GM12892 (cell line): Measurements from ENCODE around the gene S100A14.

Experiments
- DNase-seq: peaks from one replicate; pipeline ENCODE4 v3.0.0; 2011; ENCODE audit not compliant: insufficient read length
- FAIRE-seq: peaks from 2 replicates; lab custom pipeline; 2011; peaks lifted over from hg19 to GRCh38; lab: Jason Lieb, UNC
- POLR2A ChIP-seq: IDR thresholded peaks from 2 replicates; pipeline ENCODE4 v1.6.1; 2011; ENCODE audit warnings: low read depth, low read length, control low read depth
- POLR2AphosphoS5 ChIP-seq: IDR thresholded peaks from 2 replicates; pipeline ENCODE4 v1.6.1; 2011; ENCODE audit warnings: low read depth, low read length, control low read depth
- TAF1 ChIP-seq: IDR thresholded peaks from 2 replicates; pipeline ENCODE4 v1.6.1; 2011; ENCODE audit warnings: low read depth, mild to moderate bottlenecking, control low read depth, low read length, borderline replicate concordance

The S100A14 gene

DNA sequence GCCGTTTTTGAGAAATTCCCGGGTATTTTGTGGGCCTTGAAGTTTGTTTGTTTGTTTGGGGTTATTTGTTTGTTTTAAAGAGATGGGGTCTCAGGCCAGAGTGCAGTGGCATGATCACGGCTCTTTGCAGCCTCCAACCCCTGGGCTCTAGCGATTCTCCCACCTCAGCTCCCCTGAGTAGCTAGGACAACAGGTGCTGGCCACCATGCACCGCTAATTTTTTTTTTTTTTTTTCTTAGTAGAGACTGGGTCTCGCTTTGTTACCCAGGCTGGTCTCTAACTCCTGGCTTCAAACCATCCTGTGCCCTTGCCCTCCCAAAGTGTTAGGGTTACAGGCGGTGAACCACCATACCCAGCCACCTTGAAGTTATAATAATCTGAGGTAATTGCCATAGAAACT, 19.7 kb upstream of the S100A14 start:
- no peak for TF ChIP-seq POLR2AphosphoS5
- TF ChIP-seq TAF1 = no peak
- no peak for TF ChIP-seq POLR2A
- no peak for DNase-seq
- FAIRE-seq = no peak

DNA sequence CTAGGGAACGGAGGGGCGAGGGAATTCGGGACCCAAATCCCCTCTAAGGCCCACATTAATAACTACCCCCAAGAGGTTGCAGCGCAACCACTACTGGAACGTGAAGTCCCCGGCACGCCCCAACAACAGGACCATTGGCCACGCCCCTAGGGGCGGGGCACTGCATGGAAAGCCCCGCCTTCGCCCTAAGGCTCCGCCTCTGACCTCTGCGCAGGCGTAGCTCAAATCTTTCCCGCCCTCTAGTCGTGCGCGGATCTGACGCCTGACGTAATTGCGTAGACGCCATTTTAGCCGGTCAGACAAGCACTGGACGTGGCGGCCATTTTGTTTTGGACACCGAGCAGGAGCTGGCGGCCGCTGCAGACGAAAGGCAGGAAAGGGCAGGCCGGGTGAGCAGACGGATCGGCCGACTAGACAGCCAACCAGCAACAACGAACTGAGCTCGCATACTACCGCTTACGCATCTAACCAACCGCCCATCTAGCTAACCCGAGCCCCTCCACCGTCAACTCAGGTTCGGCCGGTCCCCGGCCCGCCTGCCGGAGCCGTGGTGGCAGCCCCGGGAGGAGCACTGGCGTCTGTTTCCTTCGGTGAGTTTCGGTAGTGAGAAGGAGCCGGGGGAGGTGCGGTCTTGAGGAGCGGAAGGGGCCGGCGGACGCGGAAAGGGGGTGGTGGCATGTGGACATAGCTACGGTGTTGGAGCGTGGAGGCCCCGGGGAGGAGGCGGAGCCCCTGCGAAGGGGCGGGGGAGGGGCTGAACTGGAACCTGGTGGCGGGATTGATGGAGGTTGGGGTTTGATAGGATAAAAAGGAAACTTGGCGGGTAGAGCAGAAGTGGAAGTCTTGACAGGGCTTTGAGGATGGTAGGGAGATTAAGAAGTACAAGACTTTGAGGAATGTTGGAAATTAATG, 17.9 kb upstream of the S100A14 start, which contains the start of gene CHTOP:
CHTOP (plus strand) TSS at position 313 of the 912 bp plus-strand sequence. CDS start 2,523 bp downstream, outside the sequence.
- TF ChIP-seq TAF1 (peak; percentile 66), POLR2AphosphoS5 (peak; percentile 98), POLR2A (peak; percentile 99)
- DNase-seq = peak; percentile 97
- peak; percentile 94 for FAIRE-seq

DNA sequence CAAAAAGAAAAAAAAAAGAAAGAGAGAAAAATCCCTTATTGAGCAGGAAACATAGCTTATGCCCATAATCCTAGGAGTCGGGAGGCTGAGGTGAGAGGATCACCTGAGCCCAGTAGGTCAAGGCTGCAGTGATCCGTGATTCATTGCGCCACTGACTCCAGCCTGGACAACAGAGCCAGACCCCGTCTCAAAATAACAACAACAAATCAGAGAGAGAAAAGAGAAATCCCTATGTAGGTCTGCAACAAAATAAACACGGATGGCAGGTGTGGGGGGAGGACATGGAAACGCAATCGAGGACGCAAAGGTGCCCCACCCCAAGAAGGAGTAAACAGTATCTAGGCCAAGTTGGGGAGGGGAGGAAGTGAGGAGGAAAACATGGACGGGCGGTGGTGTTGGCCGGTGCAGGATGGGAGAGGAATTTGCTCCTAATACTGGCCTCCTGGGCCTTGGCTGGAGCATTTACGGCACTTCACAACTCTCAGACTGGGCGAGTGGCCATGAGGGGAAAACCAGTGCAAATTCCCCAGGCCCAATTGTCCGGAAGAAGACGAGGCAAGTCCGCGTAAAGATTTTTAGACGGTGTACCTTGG, 17.1 kb upstream of the S100A14 start:
- no peak for FAIRE-seq

DNA sequence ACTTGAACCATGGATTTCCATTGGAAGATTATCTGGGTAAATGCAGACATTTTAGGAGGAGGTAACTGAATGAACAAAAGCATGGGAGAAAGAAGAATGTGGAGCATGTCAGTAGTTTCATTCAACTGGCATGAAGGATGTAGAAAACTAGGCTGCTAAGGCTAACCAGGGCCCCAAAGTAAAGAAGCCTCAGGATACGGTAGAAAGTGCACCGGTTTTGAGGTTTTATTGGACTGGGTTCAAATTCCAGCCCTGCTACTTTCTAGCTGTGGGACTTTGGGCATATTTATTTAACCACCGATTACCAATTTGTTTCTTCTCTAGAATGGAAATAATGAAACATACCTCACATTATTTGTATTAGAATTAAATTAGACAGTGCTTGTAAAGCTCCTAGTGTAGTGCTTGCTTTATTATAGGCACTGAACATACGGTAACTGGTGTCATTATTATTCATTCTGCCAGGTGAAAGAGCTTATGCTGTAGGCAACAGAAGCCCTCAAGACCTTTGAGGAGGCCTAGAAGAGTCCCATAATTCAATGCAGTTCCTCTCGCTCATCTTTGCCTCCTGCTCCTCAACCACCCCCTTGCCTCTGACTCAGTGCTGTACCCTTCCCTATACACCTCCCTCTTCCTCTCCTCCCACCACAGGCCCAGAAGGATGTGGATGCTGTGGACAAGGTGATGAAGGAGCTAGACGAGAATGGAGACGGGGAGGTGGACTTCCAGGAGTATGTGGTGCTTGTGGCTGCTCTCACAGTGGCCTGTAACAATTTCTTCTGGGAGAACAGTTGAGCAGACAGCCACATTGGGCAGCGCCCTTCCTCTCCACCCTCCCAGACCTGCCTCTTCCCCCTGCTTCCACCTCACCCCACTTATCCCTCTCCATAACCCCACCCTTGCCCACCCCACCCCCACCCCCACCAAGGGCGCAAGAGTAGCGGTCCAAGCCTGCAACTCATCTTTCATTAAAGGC, 15.2 kb upstream of the S100A14 start:
- FAIRE-seq = no peak
- DNase-seq = no peak
- no peak for TF ChIP-seq POLR2A
- no peak for TF ChIP-seq TAF1
- TF ChIP-seq POLR2AphosphoS5 = no peak

More for the DNA sequence above, 17.1 kb upstream of the S100A14 start:
- TF ChIP-seq POLR2AphosphoS5 (no peak), POLR2A (no peak), TAF1 (no peak)
- DNase-seq = no peak

DNA sequence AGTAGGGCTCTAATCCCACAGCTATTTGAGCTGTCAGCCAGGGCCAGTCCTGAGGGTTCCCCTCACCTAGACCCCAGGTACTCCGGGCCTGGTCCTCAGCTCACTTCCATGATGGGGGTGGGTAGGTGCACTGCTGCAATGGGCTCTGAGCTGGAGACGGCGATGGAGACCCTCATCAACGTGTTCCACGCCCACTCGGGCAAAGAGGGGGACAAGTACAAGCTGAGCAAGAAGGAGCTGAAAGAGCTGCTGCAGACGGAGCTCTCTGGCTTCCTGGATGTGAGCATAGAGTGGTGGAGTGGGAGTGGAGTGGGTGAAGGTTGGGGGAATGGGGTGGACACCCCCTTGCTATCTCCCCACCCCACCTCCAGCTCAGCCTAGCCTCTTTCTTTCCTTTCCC, 14.3 kb upstream of the S100A14 start:
- FAIRE-seq (no peak), DNase-seq (no peak)
- no peak for TF ChIP-seq TAF1
- no peak for TF ChIP-seq POLR2A
- no peak for TF ChIP-seq POLR2AphosphoS5

DNA sequence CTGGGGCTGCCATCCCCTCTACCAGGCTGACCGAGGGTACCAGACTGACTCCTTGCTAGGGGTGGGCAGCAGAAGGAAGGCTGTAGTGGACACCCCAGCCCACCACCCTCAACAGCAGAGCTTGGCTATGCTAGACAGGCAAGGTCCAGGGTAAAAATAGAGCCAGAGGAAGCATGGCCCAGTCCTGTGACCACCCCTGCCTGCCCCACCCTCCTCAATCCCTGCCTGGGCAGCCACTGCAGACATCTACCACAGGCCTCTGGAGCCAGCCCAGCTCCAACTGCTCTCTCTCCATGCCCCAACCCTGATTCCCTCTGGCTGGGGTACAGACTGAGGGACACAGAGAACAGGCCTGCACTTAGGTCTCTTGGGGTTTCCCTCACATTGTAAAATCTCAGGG, 13.8 kb upstream of the S100A14 start:
- no peak for FAIRE-seq
- DNase-seq = no peak
- no peak for TF ChIP-seq TAF1
- TF ChIP-seq POLR2A = no peak
- no peak for TF ChIP-seq POLR2AphosphoS5

DNA sequence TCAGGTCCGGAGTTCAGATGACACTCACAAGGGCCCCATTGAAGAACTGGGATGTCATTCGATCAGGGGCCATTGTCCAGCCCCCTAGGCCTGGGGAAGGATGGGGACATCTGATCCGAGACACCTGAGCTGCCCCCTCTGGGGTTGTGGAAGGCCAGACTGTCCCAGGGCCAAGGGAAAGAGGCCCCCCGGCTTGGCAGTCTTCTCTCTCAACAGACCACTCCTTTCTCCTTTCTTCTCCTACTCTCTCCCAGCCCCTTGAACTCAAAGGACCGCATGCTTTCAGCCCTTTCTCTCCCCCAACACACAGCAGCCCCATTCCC, 13.2 kb upstream of the S100A14 start:
- TF ChIP-seq TAF1 (no peak), POLR2AphosphoS5 (no peak), POLR2A (no peak)
- DNase-seq (no peak), FAIRE-seq (no peak)

DNA sequence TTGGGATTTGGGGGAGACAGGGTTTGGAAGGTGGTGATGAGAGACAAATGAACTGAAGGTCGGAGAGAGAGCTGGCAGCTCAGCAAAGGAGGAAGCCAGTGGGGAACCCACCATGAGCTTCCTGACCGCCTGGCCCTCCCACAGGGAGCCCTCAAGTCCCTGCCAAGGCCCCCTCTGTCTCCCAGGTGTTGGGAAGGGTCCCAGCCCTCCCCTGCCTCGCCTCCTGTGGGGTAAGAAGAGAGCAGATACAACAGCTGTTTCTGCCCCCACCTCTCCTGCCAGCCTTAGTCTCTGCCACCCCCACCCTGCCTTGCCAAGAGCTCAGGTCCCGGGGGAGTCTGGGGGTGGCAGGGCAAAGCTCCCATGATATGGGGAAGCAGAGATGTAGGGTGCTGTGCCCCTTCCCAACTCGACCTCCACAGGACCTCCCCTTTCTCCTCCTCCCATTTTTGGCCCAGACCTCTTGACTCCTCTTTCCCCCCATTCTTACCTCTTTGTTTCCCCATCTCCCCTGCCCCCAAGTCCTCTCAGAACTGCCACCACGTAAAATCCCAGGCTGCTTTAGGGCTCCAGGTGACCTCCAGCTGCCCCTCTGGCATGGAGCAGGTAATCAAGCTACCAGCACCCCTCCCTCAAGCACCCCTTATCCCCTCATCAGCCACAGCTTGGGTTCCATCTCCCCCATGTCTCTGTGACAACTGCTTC, 12.7 kb upstream of the S100A14 start:
- no peak for FAIRE-seq
- DNase-seq = no peak
- no peak for TF ChIP-seq POLR2A
- no peak for TF ChIP-seq TAF1
- TF ChIP-seq POLR2AphosphoS5 = no peak

DNA sequence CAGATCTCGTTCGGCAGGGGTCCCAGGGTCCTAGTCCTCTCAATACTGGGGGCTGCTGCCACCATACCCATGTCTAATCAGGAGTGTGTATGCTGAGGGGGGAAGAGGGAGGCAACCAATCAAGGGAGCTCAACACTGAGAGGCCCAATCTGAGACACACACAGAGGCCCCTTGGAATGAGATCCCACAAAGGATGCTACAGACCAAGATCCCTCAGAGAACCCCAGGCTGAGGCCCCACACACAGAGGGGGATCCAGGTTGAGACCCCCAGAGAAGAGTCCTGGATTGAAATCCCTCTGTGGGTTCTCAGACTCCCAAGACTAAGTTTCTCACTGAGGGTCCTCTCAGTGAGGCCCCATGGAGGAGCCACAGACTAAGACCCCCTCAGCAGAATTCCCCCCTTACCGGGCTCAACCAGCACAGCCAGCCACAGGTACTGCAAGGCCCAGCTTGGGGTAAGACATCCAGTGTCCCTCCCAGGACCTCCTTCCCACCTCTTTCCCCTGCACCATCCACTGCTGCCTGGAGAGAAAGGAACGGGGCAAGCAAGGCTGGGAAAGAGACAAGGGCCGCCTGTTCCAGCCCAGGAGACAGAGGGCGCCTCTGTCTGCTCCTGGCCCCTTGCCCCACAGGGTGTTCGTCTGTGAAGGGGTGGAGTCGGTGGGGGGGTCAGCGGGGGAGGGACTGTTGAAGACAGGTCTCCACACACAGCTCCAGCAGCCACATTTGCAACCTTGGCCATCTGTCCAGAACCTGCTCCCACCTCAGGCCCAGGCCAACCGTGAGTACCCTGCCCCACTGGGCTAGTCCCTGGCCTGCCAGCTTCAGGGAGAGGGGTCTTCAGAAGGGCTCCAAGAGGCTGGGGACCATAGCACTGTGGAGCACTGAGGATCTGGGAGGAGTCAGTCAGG, 11.8 kb upstream of the S100A14 start, which contains the start of gene S100A1:
S100A1 (plus strand) TSS at position 720 of the 912 bp plus-strand sequence. CDS start 2,088 bp downstream, outside the sequence.
- no peak for DNase-seq
- TF ChIP-seq POLR2AphosphoS5 (no peak), POLR2A (no peak), TAF1 (no peak)
- FAIRE-seq = no peak
